Endometrial microvascular endothelial cells (primary cell): ENCODE measurements around the gene JMJD8. TPM values are rescaled to one million over a fixed set of nuclear protein-coding genes. Genes with fewer than 3 reads are reported as not detected.

ENCODE experiments used
- in situ Hi-C: cut with HindIII; loops from 2 replicates; pipeline ENCODE4 v1.10.0; 2017; ENCODE audit warnings: low sequenced_read_pairs, low pct_unique_long_range_greater_than_20kb; ENCODE audit errors: inconsistent ontology term
- total RNA-seq: library from RNA; depleted of rRNA; stranded (reverse); fragments of >200 nt; gene quantifications from one replicate; pipeline ENCODE4 v1.2.3, GENCODE V29; 2015; ENCODE audit errors: inconsistent ontology term

JMJD8 gene, protein sequence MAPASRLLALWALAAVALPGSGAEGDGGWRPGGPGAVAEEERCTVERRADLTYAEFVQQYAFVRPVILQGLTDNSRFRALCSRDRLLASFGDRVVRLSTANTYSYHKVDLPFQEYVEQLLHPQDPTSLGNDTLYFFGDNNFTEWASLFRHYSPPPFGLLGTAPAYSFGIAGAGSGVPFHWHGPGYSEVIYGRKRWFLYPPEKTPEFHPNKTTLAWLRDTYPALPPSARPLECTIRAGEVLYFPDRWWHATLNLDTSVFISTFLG
- 68.2 TPM for total RNA-seq

DNA sequence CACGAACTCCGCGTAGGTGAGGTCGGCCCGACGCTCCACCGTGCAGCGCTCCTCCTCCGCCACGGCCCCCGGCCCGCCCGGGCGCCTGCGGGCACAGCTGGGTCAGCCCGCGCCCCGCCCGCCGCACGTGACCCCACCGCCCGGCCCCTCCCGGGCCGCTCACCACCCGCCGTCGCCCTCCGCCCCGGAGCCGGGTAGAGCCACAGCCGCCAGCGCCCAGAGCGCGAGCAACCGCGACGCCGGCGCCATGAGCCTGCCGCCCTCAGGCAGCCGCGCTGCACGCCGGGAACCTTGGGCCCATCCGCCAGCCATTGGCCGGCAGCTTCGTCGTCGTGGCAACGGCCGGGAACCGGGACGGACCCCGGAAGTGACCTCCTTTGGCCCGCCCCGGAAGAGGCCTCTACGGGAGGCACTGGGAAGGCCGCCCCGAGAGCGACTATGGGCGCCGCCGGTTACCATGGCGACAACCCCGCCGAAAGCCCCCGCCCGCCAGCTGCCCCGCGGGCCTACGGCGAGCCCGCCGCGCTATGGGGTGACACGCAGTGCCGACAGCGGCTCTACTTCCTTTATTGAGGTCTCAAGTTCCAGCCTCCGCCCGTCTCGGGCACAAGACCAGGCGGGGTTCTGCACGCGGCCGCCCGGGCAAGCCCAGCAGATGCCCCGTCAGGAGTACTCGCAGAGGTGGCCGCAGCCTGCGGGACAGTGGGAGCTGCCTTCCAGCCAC is at the start of gene JMJD8:
JMJD8 (minus strand) TSS at position 264 of the 724 bp plus-strand sequence; CDS start at position 249, 15 bp downstream.
- in situ Hi-C loops, result no loop called here

DNA sequence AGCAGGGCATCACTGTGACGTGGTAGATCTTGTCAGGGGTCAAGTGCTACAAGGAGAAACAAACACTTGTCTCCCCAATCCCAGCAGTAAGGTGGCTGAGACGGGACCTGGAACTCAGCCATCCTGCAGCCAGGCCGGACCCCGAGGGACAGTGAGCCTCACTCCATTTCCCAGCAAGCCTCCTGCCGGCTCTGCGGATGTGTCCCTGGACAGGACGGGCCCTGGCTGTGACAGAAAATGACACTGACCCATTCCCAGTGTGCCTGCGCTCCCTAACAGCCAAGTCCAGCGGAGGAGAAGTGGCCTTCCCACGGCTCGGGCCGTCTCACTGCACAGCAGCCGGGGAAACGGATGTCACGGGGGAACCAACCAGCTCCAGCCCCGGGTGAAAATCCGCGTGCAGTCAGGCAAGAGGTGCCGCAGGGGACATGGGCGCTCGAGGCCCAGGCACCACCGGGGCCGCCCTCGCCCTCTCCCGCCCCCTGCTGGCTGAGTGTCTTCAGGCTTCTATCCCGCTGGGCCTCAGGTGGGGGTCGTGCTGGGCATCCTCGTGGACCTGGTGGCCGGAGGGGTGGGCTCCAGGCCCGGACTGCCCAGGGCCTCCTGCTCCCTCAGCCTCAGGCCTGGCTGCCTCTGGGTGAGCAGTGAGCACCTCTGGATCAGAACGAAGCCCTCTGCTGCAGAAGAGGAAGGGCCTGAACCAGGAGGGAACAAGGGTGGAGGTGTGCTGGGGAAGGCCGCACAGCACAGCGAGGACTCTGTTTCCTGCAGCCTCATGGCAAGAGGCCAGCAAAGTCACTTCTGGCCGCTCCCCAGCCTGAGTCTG is 49.5 kb upstream of the JMJD8 start:
- in situ Hi-C loops, result no loop called here

DNA sequence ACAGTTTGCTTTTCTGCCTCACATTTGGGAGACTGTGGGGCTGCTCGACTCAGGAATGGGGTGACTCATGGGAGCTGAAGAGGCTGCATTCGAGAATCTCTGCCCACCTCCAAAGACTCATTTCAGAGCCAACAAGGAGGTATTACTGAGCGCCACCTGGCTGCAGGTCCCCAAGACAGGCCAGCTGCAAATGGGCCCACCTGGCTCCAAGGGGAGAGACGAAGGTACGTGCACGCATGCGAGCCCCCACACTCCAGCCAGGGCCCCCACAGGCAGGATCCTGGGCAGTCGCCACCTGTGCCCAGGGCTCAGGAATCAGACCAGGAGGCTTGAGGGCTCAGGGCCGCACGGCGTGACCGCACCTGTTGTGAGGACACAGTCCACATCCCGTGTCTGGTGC is 48.8 kb upstream of the JMJD8 start:
- in situ Hi-C loops, result no loop called here

DNA sequence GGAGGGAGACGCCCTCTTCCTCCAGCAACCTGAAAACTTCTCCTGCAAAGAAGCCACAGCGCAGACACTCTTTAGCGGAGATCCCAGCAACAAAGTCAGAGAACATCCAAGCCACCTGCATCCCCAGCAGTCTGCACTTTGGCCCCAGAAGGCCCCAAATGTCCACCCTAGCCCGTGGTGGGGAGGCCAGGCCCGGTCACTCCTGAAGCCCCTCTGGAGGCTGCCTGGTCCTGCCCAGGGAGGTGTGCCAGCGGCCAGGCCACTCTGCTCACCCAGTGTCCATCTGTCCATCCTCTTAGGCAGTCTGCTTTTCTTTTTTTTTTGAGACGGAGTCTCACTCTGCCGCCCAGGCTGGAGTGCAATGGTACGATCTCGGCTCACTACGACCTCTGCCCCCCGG is 48.2 kb upstream of the JMJD8 start:
- in situ Hi-C loops, result no loop called here

DNA sequence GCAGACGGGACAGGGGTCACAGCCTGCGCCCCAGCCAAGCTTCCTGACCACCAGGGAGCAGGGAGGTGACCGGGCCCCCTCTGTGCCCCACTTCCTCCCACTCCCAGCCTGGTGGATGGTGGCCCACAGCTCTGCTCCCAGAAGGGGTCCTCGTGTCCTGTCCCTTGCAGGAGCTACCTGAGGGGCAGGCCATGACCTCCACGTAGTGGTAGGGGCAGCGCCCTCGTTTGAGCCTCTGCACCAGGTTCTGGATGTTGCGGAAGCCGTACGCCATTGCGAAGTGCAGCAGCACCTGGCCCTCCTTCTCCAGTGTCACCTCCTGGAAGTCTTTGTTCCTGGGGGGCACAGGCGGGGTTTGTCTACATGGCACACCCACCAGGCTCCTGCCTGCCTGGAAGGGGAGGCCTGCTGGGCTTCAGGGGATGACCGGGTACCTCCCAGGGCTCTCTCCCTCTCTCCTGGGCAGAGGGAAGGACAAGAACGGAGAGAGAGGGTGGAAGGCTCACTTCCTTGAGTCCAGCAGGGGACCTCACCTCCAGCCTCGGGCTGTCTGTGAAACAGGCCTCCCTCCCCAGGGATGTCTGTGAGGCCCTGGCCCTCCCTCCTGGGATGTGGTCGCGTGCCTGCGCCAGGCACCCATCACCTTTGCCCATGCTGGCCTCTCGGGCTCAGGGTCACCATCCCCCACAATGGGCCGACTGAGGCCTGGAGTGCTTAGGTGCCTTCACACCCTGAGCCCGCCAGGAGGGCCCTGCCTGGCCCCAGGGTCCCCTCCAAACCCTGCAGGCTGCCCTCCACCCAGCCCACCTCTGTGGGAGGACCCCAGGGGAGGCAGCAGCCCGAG is 46.8 kb upstream of the JMJD8 start:
- in situ Hi-C loops, result no loop called here

DNA sequence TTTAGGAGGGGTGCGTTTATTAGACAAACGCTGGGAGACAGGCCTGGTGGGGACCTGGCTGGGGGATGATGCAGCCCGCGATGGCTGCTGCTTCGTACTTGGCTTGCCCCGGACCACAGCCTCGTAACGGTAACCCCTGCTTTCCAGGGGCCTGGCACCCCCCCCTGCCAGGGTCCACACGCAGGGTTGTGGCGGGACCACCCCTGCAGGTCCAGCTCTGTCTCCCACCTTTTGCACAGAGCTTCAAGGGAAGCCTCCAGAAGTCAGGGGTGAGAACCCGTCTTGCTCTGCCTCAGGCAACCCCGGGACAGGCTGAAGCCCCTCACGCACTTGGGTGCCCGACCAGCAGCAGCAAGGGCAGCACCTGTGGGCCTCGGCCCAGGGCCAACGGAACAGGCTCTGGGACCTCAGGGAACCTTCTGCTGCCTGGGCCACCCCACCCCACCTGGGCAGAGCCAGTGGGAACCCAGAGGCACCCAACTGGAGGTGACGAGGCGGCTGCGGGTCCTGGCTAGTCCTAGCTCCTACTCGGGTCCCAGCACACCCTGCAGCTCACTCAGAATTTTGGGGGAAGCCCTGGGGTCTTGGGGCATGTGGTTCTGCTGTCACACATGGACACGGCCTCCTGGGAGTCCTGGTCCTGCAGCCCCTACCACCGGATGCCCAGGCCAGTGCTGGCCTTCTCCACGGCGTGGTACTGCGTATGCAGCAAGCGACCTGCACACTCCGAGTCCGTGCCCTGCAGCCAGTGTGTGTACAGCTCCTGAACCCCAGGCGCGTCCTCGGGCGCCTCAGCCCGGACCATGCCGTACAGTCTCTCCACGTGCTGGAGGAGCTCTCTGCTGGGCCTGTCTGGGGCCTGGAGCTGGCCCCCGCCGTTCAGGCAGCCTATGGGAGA is 45.9 kb upstream of the JMJD8 start:
- in situ Hi-C loops, result no loop called here

DNA sequence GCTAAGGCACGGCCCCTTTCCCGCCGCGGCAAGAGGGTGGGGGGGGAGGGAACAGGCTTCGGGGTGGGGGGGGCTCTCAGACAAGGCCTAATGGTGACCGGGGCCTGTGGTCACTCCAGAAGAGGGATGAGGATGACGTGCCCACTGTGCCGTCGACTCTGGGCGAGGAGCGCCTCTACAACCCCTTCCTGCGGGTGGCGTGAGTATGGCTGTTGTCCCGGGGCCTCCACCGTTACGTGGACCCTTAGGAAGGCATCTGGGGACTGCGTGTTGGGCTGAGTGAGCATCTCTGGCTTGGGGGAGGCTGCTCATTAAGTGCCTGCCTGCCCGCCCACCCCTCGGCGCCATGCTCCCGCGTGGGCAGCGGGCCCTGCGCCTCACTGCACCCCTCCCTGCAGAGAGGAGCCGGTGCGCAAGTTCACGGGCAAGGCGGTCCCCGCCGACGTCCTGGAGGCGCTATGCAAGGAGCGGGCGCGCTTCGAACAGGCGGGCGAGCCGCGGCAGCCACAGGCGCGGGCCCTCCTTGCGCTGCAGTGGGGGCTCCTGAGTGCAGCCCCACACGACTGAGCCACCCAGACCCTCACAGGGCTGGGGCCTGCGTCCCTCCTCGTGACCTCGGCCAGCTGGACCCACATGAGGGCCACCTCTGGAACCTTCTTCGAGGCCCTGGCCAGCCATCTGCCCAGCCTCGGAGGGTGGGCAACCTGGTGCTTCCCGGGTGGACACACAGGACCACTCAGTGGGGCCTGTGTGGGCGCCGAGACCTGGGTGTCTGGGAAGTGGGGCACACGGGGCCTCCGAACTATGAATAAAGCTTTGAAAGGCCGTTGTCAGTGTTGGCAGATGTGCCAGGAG is 45.0 kb upstream of the JMJD8 start:
- in situ Hi-C loops, result no loop called here

DNA sequence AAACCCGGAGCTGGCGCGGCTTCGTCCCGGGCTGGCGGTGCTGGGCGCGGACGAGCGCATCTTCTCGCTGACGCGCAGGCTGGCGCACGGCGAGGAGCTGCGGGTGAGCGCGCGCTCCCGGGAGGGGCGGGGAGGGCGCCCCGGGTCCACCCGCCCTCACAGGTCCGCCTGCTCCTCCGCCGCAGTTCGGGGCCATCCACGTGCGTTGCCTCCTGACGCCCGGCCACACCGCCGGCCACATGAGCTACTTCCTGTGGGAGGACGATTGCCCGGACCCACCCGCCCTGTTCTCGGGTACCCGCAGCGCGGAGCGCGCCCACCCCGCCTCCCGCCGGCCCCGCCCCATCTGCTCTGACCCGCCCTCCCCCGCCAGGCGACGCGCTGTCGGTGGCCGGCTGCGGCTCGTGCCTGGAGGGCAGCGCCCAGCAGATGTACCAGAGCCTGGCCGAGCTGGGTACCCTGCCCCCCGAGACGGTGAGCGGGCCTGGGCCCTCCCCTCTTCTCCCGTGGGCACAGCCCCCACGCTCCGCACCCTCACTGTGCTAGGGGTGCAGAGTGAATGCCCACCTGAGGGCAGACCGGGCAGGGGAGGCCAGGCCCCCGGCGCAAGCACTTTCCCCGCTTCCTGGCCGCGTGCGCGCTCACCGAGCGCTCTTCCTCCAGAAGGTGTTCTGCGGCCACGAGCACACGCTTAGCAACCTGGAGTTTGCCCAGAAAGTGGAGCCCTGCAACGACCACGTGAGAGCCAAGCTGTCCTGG is 44.2 kb upstream of the JMJD8 start:
- in situ Hi-C loops, result no loop called here

DNA sequence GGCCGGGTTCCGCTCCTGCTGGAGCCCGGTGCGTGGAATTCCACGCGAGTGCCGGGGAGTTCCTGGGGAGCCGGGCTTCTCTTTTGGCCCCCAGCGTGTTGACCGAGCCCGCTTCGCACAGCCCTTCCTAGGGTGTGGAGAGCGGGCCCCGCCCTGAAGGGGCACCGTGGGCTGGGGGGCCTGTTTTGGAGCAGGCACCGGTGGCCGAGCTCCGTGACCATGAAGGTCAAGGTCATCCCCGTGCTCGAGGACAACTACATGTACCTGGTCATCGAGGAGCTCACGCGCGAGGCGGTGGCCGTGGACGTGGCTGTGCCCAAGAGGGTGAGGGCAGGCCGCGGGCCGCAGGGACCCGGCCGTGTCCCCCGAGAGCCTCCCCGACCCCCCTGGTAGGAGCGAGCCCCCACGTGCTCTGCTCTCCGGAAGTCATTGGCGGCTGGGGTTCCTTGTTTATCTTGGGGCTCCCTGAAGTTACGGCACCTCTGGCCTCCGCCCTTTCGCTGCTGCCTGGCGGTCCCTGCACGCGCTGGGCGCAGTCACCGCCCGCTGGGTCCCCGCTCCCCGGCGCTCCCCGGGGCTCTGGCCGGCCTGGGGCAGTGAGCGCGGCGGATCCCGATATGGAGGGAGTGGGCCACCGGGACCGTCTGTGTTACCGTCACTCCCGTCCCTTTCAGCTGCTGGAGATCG is 43.3 kb upstream of the JMJD8 start:
- in situ Hi-C loops, result no loop called here

DNA sequence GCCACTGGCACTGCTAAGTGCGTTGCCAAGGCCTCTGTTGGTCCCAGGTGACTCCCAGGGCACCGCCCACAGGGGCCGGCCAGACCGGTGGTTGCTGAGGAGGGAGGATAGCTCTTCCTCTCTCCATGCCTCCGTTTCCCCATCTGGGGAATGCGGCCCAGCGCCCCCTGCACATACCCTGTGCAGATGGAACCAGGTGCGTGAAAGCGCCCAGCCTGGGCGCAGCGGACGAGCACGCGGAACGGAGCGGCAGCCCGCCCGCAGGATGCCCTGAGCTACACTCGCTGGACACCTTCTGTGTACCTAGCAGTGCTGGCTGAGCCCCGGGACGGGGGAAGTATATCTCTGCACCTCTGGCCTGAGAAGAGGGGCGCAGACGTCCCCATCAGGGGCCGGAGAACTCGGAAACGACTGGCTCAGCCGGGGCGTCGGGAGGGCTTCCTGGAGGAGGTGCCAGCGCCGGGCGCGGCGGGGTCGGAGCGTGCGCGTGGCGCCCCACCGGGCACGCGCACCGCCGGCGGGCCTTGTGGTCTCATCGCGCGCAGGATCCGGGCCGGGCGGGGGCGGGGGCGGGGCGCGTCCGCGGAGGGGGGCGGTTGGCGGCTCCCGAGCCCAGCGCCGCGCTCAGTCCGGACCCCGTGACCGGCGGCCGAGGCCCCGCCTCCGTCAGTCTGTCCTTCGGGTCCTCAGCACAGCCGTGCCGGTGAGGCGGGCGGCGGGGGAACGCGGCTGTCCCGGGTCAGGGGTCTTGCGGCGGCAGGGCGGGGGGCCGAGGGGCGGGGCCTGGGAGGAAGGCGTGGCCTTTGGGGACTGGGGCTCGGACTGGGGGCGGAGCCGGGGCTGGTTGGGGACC is 42.5 kb upstream of the JMJD8 start, which contains the start of the genes CCDC78 and HAGHL:
CCDC78 (minus strand) TSS at position 6 of the 853 bp plus-strand sequence. CDS start 76 bp downstream, outside the sequence.
HAGHL (plus strand) TSS at position 669 of the 853 bp plus-strand sequence. CDS start 404 bp downstream, outside the sequence.
- in situ Hi-C loops, result no loop called here

DNA sequence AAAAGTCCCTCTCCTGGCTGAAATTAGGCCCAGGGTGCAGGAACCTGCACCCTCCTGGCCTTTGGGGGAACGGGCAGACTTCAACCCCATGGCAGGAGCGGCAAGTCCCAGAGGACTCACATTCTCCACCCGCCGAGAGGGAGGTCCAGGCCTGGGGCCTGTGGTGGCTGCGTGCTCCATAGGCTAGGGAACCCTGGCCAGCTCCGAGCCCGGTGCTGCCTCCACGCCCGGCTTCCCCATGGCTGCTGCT is 42.0 kb upstream of the JMJD8 start:
- in situ Hi-C loops, result no loop called here

DNA sequence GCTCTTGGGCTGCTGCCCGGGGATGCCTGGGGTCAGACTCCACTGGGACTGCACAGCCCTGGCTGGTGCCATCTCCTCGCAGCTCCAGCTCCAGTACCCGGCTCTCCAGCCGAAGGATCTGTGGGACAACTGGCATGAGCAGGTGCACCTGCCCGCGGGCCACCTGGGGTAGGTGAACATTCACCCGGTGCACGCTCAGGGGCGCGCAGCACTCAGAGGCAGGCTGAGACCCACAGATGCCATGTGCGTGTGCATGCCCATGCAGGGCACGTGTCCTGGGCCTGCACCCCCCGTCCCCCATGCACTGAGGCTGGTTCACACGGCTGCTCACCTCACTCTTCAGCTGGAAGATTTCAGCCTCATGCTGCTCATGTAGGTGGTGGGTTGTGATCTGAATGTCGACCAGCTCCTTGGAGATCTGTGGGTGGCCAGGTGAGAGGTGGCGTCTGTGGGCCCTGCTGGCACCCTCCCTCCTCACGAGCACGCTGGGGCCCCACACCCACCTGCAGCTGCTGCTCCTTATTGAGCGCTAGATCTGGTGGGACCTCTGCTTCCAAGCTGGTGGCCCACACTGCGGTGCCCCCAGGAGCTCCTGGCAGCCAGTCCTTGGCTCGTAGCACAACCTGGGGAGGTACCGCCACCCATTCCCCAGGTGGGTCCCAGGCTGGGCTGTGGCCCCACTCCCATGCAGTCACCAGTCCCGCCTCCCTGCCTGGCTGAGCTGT is 41.5 kb upstream of the JMJD8 start:
- in situ Hi-C loops, result no loop called here

DNA sequence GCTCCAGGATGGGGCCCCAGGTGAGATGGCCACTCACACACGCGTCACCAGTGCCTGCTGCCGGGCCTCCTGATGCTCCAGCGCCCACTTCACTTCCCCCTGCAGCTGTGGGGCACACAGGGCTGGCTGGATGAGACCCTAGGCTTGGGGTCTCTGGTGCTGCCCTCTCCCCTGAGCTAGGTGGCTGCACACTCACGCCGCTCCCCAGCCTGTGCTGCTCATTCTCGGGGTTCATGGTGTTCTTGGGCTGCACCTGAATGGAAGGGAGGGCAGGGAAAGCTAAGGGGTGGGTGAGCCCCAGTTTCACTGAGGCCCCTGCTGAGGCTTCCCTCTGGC is 40.9 kb upstream of the JMJD8 start:
- in situ Hi-C loops, result no loop called here

DNA sequence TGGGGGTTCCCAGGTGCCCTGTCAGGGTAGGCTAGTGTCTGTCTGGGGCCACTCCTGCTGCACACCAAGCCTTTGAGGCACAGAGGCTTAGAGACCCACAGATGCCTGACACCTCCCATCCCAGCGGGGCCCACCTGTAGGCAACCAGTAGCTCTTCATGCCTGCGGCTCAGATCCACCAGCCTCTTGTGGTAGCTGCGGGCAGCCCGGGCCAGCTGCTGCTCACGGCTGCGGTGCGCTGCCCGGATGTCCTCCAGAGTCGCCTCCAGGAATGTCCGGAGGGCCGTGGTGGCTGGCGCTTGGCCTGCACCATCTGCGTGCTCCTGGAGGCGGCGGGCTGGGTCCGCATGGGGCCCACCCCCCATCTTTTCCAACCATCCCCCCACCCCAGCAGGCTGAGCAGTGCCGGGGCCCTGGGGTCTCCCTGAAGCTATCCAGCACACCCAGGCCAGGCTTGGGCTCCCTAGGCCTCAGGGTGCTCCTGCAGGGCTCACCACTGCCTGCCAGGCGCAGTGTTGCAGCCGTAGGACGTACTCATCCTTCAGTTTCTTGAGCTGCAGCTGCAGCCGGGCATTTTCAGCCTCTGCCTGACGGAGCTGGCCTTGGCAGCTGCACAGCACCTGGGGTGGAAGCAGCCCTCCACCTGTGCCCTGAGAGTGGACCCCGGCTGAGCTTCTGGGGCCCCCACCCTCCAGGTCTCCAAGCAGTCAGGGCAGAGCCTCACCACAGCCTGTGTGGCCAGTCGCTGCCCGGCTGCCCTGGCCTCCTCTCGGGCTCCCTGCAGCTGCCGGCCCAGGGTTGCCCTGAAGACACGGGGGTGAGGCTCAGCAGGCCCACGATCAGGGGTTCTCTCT is 40.3 kb upstream of the JMJD8 start:
- in situ Hi-C loops, result no loop called here
